ENCODE data around the gene CLTCL1.

- TF ChIP-seq POLR2A (IDR thresholded peaks at IDR 0.05; ENCODE audit: low read depth, low read length) (no peak), TAF1 (IDR thresholded peaks at IDR 0.05; ENCODE audit: borderline replicate concordance, low read depth, low read length) (no peak), POLR2AphosphoS5 (IDR thresholded peaks at IDR 0.05; ENCODE audit: low read depth, low read length) (no peak)
These were observed 94.5 kb downstream of the CLTCL1 start for GRCh38 chr22:19196841-19197612.

All from GM12892 (cell line).